ENCODE measurements around the gene FBLN2.

- TF ChIP-seq CTCF (IDR thresholded peaks at IDR 0.05; ENCODE audit: low read depth, low read length, missing input control) = no peak
- TF ChIP-seq TAF1 (conservative IDR thresholded peaks at IDR 0.05) = no peak
- no peak for TF ChIP-seq ATF3 (IDR thresholded peaks at IDR 0.05)
- no peak for TF ChIP-seq SP1 (IDR thresholded peaks at IDR 0.05)
- TF ChIP-seq EGR1 (IDR thresholded peaks at IDR 0.05; ENCODE audit: low read depth in 2 of 2) = no peak
- no peak for TF ChIP-seq JUND (IDR thresholded peaks at IDR 0.05)
- no peak for TF ChIP-seq GABPA (IDR thresholded peaks at IDR 0.05 in 1 of 2, conservative IDR thresholded peaks at IDR 0.05 in 1 of 2)
- no peak for TF ChIP-seq FOXA2 (IDR thresholded peaks at IDR 0.05)
- TF ChIP-seq YY1 (IDR thresholded peaks at IDR 0.05) = no peak
These were observed 18.5 kb upstream of the FBLN2 start for GRCh38 chr3:13530241-13531009.
